Measurements from ENCODE around the gene LOXL3. TPM values are rescaled to one million over a fixed set of nuclear protein-coding genes. Genes with fewer than 3 reads are reported as not detected.
A peak's percentile ranks its signal among the peaks of the same experiment; 100 is the strongest.

LOXL3 gene, protein sequence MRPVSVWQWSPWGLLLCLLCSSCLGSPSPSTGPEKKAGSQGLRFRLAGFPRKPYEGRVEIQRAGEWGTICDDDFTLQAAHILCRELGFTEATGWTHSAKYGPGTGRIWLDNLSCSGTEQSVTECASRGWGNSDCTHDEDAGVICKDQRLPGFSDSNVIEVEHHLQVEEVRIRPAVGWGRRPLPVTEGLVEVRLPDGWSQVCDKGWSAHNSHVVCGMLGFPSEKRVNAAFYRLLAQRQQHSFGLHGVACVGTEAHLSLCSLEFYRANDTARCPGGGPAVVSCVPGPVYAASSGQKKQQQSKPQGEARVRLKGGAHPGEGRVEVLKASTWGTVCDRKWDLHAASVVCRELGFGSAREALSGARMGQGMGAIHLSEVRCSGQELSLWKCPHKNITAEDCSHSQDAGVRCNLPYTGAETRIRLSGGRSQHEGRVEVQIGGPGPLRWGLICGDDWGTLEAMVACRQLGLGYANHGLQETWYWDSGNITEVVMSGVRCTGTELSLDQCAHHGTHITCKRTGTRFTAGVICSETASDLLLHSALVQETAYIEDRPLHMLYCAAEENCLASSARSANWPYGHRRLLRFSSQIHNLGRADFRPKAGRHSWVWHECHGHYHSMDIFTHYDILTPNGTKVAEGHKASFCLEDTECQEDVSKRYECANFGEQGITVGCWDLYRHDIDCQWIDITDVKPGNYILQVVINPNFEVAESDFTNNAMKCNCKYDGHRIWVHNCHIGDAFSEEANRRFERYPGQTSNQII
- 54.5 and 62.0 TPM in 2 replicates for total RNA-seq (2014; rRNA removed; shearing (Covaris generic))

DNA sequence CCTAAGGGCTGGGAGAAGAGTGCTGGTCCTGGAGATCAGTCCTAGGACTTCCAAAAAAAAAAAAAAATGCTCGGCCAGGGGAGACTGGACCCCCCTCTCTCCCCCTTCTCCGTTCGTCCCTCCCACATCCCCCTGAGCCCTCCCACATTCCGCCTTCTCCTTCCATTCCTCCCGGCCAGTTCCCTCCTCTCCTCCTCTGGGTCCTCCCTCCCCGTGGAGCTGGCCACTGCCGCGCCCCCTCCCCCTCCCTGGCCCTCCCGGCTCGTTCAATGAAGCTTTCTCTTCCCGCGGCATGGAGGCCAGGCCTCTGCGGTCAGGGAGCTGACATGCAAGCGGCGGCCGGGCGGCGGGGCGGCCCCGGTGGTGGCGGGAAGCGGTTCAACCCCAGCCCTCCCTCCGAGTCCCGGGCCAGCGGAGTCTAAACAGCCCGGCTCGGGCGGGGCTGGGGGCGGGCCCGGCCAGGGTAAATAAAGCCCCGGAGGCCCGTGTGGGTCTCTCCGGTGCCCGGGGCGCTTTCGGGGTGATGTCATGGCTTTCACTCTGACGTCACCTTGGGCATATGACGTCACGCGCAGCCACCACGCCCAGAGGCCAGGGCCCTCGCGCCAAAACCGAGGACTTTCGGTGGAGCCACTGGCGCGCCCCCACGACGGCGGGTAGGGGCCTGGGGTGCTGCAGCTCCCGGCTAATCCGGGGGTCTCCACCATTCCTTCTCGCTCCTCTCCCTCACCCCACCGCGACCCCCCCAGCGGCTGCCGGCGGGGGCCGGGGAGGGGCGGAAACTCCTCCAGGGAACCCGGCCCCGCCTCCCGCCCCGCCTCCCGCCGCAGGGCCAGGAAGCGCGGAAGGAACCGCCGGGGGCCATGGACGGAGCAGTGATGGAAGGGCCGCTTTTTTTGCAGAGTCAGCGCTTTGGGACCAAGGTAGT is at the start of gene LOXL3, which contains the start of gene DOK1:
TSS of gene LOXL3 (minus strand) at position 51 of the 928 bp plus-strand sequence. CDS start 1,308 bp downstream, outside the sequence.
TSS of gene DOK1 (plus strand) at position 829 of the 928 bp plus-strand sequence. CDS start at position 864, 35 bp downstream.
- peak; percentile 92 for DNase-seq (ENCODE audit: low read depth)

DNA sequence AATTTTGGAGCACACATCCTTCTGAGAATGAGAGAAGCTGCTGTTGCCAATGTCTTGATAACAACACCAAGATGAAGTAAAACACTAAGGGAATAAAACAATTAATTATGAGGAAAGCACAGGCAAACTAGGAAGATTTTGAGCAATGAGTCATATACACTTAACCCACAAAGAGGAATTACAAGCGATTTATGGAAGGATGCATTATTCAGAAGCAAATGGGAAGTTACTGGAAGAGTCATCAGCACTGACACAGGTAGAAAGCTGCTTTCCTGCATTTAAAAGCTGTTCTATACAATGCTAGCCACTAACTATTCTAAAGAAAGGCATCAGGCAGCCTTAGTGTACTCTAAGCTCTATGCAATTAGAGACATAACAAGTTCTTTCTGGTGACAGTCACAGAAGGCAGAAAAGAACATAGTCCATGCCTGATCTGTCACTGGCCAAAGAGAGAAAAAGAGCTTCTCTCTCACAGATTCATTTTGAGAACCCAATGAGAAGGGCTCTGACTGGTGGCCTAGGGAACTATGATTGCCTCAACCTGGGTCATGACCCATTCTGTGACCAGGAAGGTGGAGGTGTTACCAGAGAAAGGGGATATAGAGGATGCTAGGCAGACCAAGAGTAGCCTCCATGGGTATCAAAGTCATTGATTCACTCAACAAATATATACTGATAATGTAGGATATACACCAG is 49.0 kb upstream of the LOXL3 start:
- DNase-seq (ENCODE audit: low read depth) = peak; percentile 38

DNA sequence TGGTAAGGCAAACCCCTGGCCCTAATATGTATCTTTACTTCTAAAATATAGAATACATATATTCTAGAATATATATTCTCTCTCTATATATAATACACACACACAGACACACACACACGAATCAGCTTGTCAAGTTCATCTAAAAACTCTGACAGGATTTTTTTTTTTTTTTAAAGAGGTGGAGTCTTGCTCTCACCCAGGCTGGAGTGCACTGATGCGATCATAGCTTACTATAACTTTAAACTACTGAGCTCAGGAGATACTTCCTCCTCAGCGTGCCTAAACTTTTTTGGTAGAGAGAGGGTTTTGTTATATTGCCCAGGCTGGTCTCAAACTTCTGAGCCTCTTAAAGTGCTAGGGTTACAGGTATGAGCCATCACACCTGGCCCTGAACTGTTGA is 45.9 kb upstream of the LOXL3 start:
- no peak for DNase-seq (ENCODE audit: low read depth)

DNA sequence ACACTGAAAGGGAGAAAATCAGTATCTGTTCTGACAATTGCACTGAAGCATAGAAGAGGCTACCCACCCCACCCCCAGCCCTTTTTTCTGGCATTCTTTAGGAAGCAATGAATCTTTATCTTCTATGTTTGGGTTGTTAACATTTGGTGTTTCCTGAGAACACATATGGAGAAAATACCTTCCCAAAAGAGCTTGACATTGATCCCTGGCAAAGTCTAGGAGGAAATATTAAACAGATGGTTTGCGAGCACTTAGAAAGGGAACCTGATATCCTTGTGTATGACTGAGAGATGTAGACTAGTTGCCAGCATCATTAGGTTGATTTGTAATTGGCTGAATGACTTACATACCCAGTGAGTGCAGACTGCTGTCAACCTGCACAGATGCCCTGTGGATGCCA is 43.7 kb upstream of the LOXL3 start:
- no peak for DNase-seq (ENCODE audit: low read depth)

DNA sequence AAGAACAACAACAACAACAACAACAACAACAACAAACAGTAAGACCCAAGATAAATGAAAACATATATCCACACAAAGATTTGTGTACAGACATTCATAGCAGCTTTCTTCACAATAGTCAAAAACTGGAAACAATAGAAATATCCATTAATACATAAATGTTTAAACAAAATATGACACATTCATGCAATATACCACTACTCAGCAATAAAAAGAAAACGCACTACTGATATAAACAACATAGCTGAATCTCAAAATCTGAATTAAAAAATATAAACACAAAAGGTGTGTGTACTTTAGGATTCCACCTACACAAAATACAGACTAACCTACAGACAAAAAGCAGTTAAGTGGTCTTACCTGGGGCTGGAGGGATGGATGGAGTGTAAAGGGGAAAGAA is 42.8 kb upstream of the LOXL3 start:
- no peak for DNase-seq (ENCODE audit: low read depth)

DNA sequence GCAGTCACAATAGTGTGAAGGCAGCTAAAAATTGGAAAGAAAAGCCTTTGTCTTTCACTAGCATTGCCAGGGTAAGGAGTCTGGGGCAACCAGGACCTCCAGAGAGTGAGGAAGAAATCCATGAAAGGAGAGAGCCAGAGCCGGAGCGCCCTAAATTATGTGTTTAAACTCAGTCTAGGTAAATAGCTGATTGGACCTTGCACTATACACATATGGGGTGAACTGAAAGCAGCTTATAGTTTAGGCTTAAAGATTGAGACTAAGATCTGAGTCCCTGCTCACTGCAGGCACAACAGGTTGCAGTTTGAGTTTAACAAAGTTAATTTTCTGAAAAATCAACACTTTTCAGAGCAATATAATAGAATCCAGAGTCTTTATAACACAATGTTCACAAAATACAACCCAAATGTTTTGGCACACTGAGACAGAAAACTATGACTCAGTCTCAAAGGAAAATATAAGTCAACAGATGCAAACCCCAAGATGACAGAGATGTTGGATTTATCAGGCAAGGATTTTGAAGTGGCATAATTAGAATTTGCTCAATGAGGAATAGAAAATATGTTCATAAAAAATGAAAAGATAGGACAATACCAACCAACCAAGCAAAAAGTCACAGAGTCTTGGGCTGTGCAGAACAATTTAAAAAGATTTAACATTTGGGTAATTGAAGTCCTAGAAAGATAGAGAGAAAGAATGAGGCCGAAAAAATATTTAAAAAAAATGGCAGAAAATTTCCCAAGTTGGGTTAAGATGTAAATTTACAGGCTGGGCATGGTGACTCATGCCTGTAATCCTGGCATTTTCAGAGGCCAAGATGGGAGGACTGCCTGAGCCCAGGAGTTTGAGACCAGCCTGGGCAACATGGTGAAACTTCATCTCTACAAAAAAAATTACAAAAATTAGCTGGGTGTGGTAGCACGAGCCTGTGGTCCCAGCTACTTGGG is 40.4 kb upstream of the LOXL3 start:
- DNase-seq (ENCODE audit: low read depth) = no peak

DNA sequence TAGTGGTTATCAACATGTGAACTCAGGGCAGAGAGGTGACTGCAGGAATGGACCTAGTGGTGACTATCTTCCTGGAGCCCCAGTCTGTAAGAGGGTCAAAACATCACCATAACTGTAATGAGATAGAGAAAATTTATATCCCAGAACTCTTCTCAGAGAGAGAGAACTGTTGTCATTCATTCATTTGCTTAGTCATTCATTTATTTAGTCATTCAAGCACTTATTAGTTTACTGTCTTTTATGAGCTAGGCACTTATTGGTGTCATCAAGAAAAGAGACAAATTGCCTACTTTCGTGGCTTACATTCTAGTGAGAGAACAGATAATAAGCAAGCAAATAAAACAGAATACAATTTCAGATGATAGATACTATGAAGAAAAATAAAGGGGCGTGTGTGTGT is 34.9 kb upstream of the LOXL3 start:
- no peak for DNase-seq (ENCODE audit: low read depth)

DNA sequence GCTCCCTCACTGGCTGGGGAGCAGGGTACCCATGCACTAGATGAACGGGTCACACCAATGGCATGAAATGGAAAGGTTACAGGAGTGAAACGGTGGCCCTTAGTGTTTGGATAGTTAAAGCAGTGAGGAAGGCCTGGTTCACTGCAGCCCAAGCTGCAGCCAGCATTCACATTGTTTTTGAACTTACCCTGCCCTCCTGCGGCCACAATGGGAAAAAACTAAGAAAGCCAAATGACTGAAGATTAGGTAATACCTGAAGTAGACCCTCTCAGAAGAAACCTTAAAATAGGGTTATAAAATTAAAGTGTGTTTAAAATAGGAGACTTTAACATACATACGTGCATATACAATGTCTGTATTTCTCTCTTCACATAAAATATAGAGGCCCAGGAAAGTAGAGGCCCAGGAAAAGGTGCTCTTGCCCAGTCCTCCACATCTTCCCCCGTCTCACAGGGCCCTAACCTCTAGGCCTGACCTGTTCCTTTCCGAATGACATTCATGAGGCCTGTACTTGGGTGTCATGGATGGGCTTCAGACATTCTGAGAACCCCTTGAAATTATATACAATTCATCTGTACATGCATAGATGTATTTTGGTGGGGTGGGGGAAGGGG is 34.0 kb upstream of the LOXL3 start:
- DNase-seq (ENCODE audit: low read depth) = peak; percentile 71

DNA sequence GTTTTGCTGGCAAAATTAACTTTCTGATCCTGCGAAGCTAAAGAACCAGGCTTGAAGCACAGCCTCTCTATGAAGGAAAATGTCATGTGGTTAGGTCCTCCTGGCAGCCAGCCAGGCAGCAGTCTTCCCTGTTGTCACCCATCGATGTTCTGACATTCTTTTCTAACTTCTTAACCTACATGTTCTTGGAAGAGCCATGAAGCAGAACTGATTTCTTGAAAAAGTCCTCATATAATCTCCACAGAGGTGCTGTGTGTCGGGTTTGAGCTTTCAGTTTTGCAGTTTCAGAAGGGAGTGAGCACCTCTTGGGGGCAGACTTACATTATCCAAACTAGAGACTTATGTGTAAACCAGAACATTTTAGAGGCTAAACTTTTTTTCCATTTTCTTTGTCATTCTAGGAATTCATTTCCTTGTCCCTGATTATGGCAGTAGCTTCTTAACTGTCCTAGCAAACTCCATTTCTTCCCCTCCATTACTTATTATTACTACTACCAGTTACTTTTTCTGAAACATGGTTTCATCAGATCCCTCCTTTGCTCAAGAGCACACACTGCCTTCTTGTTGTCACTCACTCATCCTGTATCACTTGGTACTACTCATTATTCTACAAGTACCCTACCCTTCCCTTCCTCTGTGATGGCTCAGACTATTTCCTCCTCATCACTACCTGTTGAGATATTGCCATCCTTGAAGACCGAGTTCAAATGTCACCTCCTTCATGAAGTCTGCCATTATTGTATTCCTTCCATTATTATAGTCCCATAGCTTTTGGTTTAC is 31.9 kb upstream of the LOXL3 start:
- DNase-seq (ENCODE audit: low read depth) = no peak

DNA sequence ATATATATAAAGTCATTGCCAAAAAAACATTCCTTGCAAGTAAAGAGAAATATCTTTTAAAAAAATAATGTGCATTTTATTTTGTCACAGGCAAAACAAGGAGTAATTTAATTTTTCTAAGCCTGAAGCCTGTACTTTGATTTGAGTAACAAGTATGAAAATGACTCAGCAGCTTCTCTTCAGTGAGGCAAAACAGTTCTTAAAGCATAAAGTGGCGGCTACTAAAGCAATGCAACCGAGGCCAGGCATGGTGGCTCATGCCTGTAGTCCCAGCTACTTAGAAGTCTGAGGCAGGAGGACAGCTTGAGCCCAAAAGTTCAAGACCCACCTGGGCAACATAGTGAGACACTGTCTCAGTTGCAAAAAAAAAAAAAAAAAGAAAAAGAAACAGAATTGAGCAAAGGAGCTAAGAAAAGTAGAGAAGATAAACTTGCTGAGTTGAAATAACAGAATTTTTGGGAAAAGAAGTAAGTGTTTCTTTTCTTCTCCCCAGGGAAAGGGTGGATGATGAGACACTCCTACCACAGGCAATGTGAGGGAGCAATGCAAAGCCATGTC is 30.4 kb upstream of the LOXL3 start:
- no peak for DNase-seq (ENCODE audit: low read depth)

DNA sequence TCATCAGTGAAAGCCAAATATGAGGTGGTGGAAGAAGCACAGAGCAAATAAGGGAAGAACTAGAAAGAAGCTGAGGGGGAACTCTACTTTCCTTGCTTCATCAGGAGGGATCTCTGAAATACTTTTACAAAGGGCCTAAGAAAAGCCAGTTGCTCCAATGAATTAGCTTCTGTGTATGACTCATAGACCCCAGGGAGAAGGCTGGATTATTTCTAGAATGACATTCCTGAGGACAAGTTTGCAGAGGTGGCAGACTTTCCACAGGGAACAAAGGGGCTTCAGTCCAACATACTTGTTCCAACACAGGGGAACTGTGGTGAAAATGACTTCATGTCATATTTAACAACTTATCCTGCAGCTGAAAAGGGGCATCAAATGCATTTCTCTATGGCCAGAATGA is 29.8 kb upstream of the LOXL3 start:
- peak; percentile 59 for DNase-seq (ENCODE audit: low read depth)

DNA sequence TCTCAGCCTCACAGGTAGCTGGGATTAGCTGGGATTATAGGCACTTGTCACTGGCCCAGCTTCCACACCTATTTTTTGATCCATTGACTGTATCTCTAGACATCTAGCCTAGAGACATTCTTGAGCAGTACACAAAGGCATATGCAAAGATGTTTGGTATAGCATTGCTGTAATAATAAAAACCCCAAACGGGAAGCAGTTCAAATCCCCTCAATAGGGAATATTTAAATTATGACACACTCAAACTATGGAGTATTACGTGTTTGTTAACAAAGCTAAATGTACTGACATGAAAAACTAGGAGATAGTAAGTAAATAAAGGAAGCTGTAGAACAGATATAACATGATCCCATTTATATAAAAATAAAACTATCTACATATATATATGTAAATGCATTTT is 28.4 kb upstream of the LOXL3 start:
- no peak for DNase-seq (ENCODE audit: low read depth)

DNA sequence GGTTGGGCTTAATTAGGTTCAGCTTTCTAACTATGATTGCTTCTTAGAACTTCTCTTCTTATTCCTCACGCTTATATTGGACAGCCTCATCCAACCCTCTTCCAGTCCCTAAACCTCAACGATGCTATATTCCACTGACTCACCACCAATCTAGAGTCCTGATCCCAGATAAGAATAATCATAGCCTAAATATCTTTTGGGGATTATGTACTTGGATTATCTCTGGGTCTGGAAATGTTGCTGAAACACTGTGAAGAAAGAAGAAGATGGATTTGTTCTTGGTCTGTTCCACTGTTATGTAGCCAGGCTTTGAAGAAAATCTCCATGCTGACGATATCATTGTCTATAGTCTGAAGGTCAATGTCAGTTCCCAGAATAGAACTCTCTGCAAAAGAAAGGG is 27.7 kb upstream of the LOXL3 start:
- DNase-seq (ENCODE audit: low read depth) = no peak

DNA sequence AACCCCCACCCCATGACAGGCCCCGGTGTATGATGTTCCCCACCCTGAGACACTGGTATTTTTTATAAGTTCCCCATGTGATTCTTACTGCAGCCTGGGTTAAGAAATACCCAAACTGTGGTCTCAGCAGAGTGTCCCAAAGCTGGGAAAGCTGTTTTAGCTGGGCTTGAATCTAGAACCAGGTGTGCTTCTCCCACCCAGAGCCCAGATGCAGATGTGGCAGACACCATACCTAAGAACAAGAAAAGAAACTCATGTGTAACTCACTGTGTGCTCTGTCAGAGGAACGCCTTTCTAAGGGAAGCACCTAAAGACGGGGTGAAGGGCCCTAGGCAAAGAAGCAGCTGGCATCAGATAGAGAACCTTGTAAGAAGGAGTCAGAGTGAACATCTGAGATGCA is 24.7 kb upstream of the LOXL3 start:
- DNase-seq (ENCODE audit: low read depth) = no peak

DNA sequence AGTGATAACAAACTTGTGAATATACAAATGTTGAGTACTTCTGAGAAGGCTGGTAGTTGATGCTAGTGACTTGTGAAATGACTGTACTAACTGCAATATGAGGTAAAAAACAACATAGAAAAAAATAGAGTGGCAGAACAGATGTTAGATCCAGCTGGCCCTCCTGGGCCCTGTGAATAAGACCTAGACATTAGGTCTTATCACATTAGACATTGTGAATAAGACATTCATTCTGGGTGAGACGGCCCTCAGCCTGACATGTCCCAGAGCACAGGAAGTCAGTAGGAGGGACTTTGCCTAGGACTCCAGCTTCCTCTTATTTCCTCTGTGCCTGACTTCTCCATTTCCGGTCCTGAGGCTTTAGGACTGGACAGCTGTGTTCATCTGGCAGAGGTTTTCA is 23.7 kb upstream of the LOXL3 start:
- no peak for DNase-seq (ENCODE audit: low read depth)

DNA sequence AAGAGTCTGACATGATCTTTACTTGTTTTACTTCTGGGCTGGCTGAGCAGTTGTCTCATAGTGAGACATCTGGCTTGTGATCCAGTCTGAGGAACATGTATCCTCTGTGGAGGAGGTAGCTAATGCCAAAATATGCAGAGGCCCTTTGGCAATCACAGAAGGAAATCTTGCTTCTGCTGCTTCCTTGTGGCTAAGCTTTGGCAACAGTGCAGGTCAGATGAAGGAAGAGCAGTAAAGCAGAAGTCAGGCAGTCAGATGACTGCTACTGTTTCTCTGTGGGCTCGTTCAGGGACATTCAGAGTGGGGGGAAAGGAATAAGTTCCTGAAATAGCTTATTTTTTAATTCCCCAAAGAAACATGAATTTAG is 23.1 kb upstream of the LOXL3 start:
- no peak for DNase-seq (ENCODE audit: low read depth)

DNA sequence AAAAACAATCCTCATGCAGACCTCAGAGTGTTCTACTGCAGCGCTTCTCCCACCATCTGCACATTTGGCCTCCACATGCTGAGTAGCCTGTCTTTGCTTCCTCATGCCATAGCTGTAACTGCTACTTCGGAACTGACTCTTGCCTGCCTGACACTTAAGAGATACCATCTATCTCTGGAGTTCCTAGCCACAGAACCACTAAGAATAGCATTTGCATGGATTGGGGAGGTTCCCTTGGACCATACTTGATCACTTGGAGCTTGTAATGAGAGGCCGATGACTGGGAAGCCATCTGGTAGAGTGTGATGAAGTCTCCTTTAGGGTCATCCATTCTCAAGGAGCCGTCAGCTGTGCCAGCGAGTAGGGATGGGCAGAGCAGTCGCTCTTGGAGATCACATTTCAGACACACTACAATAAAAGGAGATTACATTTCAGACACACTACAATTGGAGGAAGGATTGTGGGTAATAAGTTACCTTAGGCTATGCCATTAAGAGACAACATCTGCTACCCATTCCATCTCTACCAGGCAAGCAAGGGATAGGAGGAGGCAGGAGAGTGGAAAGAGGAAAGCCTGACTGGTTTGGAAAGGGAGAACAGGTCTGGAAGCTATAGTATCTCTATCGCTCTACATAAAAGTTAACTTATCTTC is 22.6 kb upstream of the LOXL3 start:
- no peak for DNase-seq (ENCODE audit: low read depth)

DNA sequence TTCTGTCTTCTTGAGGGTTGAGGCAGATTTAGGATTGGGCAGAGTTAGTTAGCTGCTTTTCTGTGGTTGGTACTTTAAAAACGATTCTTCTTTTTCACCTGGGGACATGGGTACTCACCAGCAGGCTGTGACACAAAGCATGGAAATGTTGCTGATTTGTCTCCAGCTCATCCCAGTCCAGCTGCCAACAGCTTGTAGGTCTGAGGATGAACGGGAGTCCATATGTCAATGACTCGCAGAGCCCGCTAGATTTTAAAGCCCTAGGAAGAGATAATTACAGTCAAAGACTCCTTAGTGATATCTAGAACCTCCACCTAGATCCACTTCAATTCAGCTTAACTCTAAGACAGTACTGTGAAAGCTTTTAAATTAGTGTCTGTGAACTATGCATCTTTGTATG is 21.6 kb upstream of the LOXL3 start:
- no peak for DNase-seq (ENCODE audit: low read depth)

Data from Daoy (cell line).